PFSK-1 (cell line): ENCODE data around the gene RET.

Experiments
- FOXP2 ChIP-seq: optimal IDR thresholded peaks from 2 replicates; pipeline ENCODE3; 2011; ENCODE audit warnings: borderline replicate concordance, control low read depth, inconsistent platforms; ENCODE audit not compliant: insufficient read depth; ENCODE audit errors: extremely low read length, extremely low read depth
- POLR2AphosphoS5 ChIP-seq: IDR thresholded peaks from 2 replicates; pipeline ENCODE4 v1.6.1; 2012; ENCODE audit warnings: low read depth, mild to moderate bottlenecking, control low read depth, low read length, moderate library complexity
- SIN3A ChIP-seq: IDR thresholded peaks from 2 replicates; pipeline ENCODE4 v1.6.1; 2012; ENCODE audit warnings: mild to moderate bottlenecking, low read length, moderate library complexity, borderline replicate concordance; ENCODE audit not compliant: insufficient read depth
- TAF1 ChIP-seq: IDR thresholded peaks from 2 replicates; pipeline ENCODE4 v1.6.1; 2012; ENCODE audit warnings: low read length, control low read depth, borderline replicate concordance; ENCODE audit not compliant: insufficient read depth
- TF ChIP-seq, protein P1 (sequence below), 2 experiments: IDR thresholded peaks; 2 replicates each; pipeline versions ENCODE4 v1.6.1 to v1.8.0; 2011 to 2012; ENCODE audit warnings: low read depth in 2 of 2, low read length in 2 of 2, control low read depth in 1 of 2, inconsistent platforms in 1 of 2, mild to moderate bottlenecking in 1 of 2, moderate library complexity in 1 of 2; ENCODE audit not compliant: insufficient read depth in 1 of 2

DNA sequence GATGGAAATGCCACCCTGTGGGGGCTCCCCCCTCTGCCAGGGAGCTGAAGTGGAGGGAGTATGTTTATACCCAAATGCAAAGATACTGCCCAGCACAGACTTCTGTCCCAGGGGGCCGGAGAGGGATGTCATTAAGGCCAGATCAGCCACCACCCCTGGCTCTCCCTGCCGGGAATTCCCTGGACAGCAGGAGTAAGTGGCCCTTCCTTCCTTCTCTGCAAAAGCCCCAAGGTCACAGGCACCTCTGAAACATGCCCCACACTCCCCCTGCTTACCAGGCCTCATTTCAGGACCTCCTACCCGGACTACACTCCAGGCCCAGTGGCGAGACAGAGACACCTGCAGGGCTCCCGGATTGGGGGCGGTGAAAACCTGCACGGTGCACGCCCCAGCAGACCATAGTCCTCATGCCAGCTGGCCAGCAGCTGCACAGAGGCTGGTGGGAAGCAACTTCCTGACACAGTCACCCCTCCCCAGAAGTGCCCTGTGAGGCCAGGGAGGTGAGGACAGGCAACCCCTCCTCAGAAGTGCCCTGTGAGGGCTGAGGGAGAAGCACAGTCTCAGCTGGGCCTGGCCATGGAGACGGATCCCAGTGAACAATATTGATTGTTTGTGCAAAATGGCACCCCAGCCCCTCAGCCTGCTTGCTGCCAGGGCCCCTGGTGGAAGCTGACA lies 33.0 kb upstream of the RET start:
- TF ChIP-seq, protein P1, sequence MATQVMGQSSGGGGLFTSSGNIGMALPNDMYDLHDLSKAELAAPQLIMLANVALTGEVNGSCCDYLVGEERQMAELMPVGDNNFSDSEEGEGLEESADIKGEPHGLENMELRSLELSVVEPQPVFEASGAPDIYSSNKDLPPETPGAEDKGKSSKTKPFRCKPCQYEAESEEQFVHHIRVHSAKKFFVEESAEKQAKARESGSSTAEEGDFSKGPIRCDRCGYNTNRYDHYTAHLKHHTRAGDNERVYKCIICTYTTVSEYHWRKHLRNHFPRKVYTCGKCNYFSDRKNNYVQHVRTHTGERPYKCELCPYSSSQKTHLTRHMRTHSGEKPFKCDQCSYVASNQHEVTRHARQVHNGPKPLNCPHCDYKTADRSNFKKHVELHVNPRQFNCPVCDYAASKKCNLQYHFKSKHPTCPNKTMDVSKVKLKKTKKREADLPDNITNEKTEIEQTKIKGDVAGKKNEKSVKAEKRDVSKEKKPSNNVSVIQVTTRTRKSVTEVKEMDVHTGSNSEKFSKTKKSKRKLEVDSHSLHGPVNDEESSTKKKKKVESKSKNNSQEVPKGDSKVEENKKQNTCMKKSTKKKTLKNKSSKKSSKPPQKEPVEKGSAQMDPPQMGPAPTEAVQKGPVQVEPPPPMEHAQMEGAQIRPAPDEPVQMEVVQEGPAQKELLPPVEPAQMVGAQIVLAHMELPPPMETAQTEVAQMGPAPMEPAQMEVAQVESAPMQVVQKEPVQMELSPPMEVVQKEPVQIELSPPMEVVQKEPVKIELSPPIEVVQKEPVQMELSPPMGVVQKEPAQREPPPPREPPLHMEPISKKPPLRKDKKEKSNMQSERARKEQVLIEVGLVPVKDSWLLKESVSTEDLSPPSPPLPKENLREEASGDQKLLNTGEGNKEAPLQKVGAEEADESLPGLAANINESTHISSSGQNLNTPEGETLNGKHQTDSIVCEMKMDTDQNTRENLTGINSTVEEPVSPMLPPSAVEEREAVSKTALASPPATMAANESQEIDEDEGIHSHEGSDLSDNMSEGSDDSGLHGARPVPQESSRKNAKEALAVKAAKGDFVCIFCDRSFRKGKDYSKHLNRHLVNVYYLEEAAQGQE (IDR thresholded peaks at IDR 0.05; ENCODE audit: insufficient read depth in 1 of 2, low read depth in 2 of 2, low read length in 2 of 2): no peak
- TF ChIP-seq TAF1 (no peak), POLR2AphosphoS5 (no peak), SIN3A (no peak), FOXP2 (no peak)
